Mesendoderm (in vitro differentiated cells): ENCODE data around the gene MFRP.

Experiments
- DNase-seq: peaks from one replicate; pipeline ENCODE4 v3.0.0; 2013
- H2AK5ac ChIP-seq: 2 replicates; pipeline ENCODE4 v1.6.1; 2013; ENCODE audit warnings: low read length, inconsistent platforms
- H2BK120ac ChIP-seq: 2 replicates; pipeline ENCODE4 v1.6.1; 2013; ENCODE audit warnings: low read depth, mild to moderate bottlenecking, low read length, moderate library complexity, mixed read lengths
- H2BK15ac ChIP-seq: replicated peaks from 2 replicates; pipeline ENCODE4 v1.6.1; 2013; ENCODE audit warnings: low read depth, mild to moderate bottlenecking, moderate library complexity
- H2BK5ac ChIP-seq: 2 replicates; pipeline ENCODE4 v1.6.1; 2013; ENCODE audit warnings: low read length, inconsistent platforms
- H3K18ac ChIP-seq: 2 replicates; pipeline ENCODE4 v1.6.1; 2013; ENCODE audit warnings: mild to moderate bottlenecking, low read length, mixed read lengths
- H3K23ac ChIP-seq: one replicate; pipeline ENCODE4 v1.6.1; 2013; ENCODE audit warnings: low read length
- H3K27ac ChIP-seq: 2 replicates; pipeline ENCODE4 v1.5.1; 2013; ENCODE audit warnings: low read depth, mild to moderate bottlenecking, inconsistent platforms, low read length, moderate library complexity
- H3K27me3 ChIP-seq: 2 replicates; pipeline ENCODE4 v1.6.1; 2013; ENCODE audit warnings: low read length, control low read depth, mild to moderate bottlenecking, inconsistent platforms; ENCODE audit not compliant: insufficient read depth, poor library complexity
- H3K36me3 ChIP-seq: 2 replicates; pipeline ENCODE4 v1.6.1; 2013; ENCODE audit warnings: low read length, inconsistent platforms; ENCODE audit not compliant: control insufficient read depth, insufficient read depth
- H3K4ac ChIP-seq: one replicate; pipeline ENCODE4 v1.6.1; 2013; ENCODE audit warnings: low read depth, mild to moderate bottlenecking, low read length, moderate library complexity
- H3K4me1 ChIP-seq: 2 replicates; pipeline ENCODE4 v1.6.1; 2013; ENCODE audit warnings: low read depth, low read length, inconsistent platforms; ENCODE audit not compliant: control insufficient read depth
- H3K4me2 ChIP-seq: 2 replicates; pipeline ENCODE4 v1.6.1; 2013; ENCODE audit warnings: low read length
- H3K4me3 ChIP-seq: 2 replicates; pipeline ENCODE4 v1.5.1; 2013; ENCODE audit warnings: mild to moderate bottlenecking, low read length
- H3K56ac ChIP-seq: one replicate; pipeline ENCODE4 v1.6.1; 2013; ENCODE audit warnings: low read length
- H3K79me1 ChIP-seq: 2 replicates; pipeline ENCODE4 v1.6.1; 2013; ENCODE audit warnings: low read length, inconsistent platforms
- H3K79me2 ChIP-seq: 2 replicates; pipeline ENCODE4 v1.6.1; 2013; ENCODE audit warnings: mild to moderate bottlenecking, low read length; ENCODE audit not compliant: control insufficient read depth, insufficient read depth
- H3K9ac ChIP-seq: 2 replicates; pipeline ENCODE4 v1.6.1; 2013; ENCODE audit warnings: low read length, inconsistent platforms
- H4K5ac ChIP-seq: one replicate; pipeline ENCODE4 v1.6.1; 2013; ENCODE audit warnings: low read length
- H4K8ac ChIP-seq: one replicate; pipeline ENCODE4 v1.6.1; 2013; ENCODE audit warnings: low read depth, mild to moderate bottlenecking, control low read depth, low read length, moderate library complexity
- WGBS: extraction: QIAGEN DNeasy Blood & Tissue Kit; methylation state at CpG from one replicate; pipeline ENCODE4 v1.1.7; 2013; ENCODE audit warnings: low lambda C conversion rate, missing lambda C conversion rate; ENCODE audit not compliant: insufficient coverage; ENCODE audit errors: extremely low coverage; 5-methylcytosine and 5-hydroxymethylcytosine counted together

MFRP gene

DNA sequence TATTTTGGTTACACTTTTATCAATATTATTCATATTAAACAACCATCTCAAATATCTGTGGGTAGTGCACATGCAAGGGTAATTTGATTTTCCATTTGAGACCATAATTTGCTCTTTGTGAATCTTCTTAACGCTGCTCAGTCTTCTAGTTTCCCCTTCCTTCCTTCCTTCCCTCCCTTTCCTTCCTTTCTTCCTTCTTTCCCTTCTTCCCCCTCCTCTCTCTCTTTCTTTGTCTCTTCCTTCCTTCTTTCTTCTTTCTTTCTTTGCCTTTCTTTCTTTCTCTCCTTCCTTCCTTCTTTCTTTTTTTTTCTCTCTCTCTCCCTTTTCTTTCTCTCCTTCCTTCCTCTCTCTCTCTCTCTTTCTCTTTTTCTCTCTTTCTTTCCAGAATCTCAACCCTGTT is 16.3 kb downstream of the MFRP start:
- Histone ChIP-seq H3K79me2 (peaks cover 7% of the 10 kb centered on the region), H4K8ac (no peak overlapping the region), H4K5ac (no peak overlapping the region), H3K27ac (no peak overlapping the region), H3K4me2 (no peak overlapping the region), H3K56ac (no peak overlapping the region), H2BK15ac (no peak overlapping the region), H3K27me3 (no peaks in the 10 kb centered on the region), H3K4me1 (peaks cover 5% of the 10 kb centered on the region), H2AK5ac (no peak overlapping the region), H3K23ac (no peak overlapping the region), H3K18ac (no peak overlapping the region), H3K4me3 (no peak overlapping the region), H3K79me1 (peaks cover 7% of the 10 kb centered on the region), H2BK120ac (no peak overlapping the region), H3K4ac (no peak overlapping the region), H3K9ac (no peak overlapping the region), H2BK5ac (no peak overlapping the region), H3K36me3 (no peaks in the 10 kb centered on the region)
- no peak for DNase-seq
- no CpG with 5 or more reads among the region's 1 CpG for WGBS

DNA sequence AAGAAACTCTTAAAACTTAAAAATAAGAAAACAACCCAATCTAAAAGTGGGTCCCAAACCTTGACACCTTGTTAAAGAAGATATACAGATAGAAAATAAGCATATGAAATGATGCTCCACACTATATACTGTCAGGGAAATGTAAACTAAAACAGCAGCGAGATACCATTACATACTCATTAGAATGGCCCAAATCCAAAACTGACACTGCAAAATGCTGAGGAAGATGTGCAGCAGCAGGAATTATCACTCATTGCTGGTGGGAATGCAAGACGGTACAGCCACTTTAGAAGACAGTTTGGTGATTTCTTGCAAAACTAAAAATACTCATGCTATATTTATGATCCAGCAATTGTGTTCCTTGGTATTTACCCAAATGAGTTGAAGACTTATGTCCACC is 17.2 kb downstream of the MFRP start:
- Histone ChIP-seq H2BK120ac (no peak overlapping the region), H3K27ac (no peak overlapping the region), H3K4me3 (no peak overlapping the region), H2BK15ac (no peak overlapping the region), H3K4me2 (no peak overlapping the region), H2BK5ac (no peak overlapping the region), H3K4me1 (peaks cover 2% of the 10 kb centered on the region), H3K79me2 (no peaks in the 10 kb centered on the region), H2AK5ac (no peak overlapping the region), H3K18ac (no peak overlapping the region), H3K56ac (no peak overlapping the region), H3K4ac (no peak overlapping the region), H4K8ac (no peak overlapping the region), H3K9ac (no peak overlapping the region), H4K5ac (no peak overlapping the region), H3K36me3 (no peaks in the 10 kb centered on the region), H3K23ac (no peak overlapping the region), H3K79me1 (no peaks in the 10 kb centered on the region), H3K27me3 (no peaks in the 10 kb centered on the region)
- WGBS = no CpG with 5 or more reads among the region's 2 CpGs
- DNase-seq = no peak

DNA sequence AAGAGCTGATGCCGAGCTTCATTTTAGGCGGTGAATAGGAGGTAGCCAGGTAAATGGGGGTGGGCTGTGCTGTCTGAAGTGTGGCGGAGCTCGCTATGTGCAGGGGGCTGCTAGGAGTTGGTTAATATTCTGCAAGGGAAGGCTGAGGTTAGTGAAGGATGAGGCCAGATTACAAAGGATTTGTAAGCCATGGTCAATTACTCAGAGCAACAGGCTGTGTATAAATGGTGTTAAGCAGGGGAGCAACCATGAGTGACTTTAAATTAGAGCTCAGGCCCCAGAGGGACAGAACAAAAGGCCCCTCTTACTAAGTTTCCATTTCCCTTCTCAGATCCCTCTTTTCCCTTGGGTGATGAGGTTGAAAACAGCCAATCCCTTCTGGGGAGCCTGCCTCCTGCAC is 22.3 kb downstream of the MFRP start:
- Histone ChIP-seq H2BK15ac (no peak overlapping the region), H2BK120ac (no peak overlapping the region), H2BK5ac (no peak overlapping the region), H2AK5ac (no peak overlapping the region), H3K4me2 (no peak overlapping the region), H3K56ac (no peak overlapping the region), H3K18ac (no peak overlapping the region), H4K5ac (no peak overlapping the region), H3K27me3 (no peaks in the 10 kb centered on the region), H3K4ac (no peak overlapping the region), H3K27ac (no peak overlapping the region), H4K8ac (no peak overlapping the region), H3K36me3 (no peaks in the 10 kb centered on the region), H3K79me1 (no peaks in the 10 kb centered on the region), H3K23ac (no peak overlapping the region), H3K4me3 (no peak overlapping the region), H3K79me2 (no peaks in the 10 kb centered on the region), H3K4me1 (peaks cover 12% of the 10 kb centered on the region), H3K9ac (no peak overlapping the region)
- DNase-seq = no peak
- WGBS = no CpG with 5 or more reads among the region's 4 CpGs

DNA sequence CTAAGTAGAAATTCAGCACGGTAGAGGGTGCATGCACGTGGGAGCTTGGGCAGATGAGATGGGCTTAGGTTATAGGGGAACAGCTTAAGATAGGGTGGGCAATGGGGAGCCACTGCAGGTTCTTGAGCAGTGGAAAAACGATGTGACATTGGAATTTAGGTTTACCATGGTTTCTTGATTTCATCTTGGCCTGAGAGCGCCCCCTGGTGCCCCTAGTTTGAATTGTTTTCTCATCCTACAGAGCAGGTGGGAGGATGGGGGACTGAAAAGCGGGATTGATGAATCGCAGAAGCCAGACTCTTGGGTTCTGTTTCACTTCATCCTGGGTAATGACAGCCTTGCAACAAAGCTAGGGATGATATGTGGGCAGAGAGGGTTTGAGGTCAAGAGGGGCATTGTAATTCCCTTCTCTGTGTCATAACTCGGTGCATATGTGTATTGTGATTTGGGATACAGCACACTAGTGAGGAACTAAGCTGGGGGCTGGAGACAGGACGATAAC is 22.9 kb downstream of the MFRP start:
- Histone ChIP-seq H2BK120ac (no peak overlapping the region), H3K4me3 (no peak overlapping the region), H3K79me2 (no peaks in the 10 kb centered on the region), H3K4me1 (peaks cover 18% of the 10 kb centered on the region), H3K4ac (no peak overlapping the region), H2AK5ac (no peak overlapping the region), H3K9ac (no peak overlapping the region), H3K27ac (no peak overlapping the region), H2BK15ac (no peak overlapping the region), H2BK5ac (no peak overlapping the region), H3K4me2 (no peak overlapping the region), H3K79me1 (no peaks in the 10 kb centered on the region), H3K18ac (no peak overlapping the region), H3K36me3 (no peaks in the 10 kb centered on the region), H3K23ac (no peak overlapping the region), H4K8ac (no peak overlapping the region), H3K27me3 (no peaks in the 10 kb centered on the region), H3K56ac (no peak overlapping the region), H4K5ac (peak overlapping the region; percentile 40)
- WGBS = no CpG with 5 or more reads among the region's 8 CpGs
- DNase-seq = peak; percentile 83

DNA sequence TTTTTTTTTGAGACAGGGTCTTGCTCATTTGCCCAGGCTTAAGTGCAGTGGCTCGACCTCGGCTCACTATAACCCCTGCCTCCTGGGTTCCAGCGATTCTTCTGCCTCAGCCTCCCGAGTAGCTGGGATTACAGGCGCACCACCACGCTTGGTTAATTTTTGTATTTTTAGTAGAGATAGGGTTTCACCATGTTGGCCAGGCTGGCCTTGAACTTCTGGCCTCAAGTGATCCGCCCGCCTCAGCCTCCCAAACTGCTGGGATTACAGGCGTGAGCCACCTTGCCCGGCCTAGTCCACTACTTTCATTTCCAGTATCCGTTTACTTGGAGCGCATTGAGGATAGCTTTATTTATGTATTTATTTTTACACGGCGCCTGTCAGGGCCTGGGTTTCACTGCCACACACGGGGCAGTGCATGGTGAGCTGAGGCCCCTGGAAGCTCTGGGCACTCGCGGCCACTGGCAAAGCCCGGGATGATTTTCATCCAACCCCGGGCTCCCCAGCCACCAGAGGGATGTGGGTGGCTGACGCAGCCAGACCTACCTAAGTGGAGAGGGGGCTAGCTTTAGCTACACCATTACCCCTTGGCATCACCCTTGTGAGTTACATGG is 23.5 kb downstream of the MFRP start:
- H2BK15ac ChIP-seq = no peak overlapping the region
- no peaks in the 10 kb centered on the region for H3K79me2 ChIP-seq
- no peak overlapping the region for H3K4me3 ChIP-seq
- H2AK5ac ChIP-seq = no peak overlapping the region
- H3K23ac ChIP-seq = no peak overlapping the region
- H3K56ac ChIP-seq = no peak overlapping the region
- H3K79me1 ChIP-seq = no peaks in the 10 kb centered on the region
- WGBS = no CpG with 5 or more reads among the region's 20 CpGs
- no peak overlapping the region for H2BK120ac ChIP-seq
- H4K8ac ChIP-seq = no peak overlapping the region
- H3K36me3 ChIP-seq = no peaks in the 10 kb centered on the region
- DNase-seq = no peak
- no peak overlapping the region for H3K27ac ChIP-seq
- H3K18ac ChIP-seq = no peak overlapping the region
- no peak overlapping the region for H4K5ac ChIP-seq
- no peak overlapping the region for H3K9ac ChIP-seq
- H3K4me1 ChIP-seq = peaks cover 24% of the 10 kb centered on the region
- no peaks in the 10 kb centered on the region for H3K27me3 ChIP-seq
- no peak overlapping the region for H3K4me2 ChIP-seq
- H2BK5ac ChIP-seq = no peak overlapping the region
- no peak overlapping the region for H3K4ac ChIP-seq

DNA sequence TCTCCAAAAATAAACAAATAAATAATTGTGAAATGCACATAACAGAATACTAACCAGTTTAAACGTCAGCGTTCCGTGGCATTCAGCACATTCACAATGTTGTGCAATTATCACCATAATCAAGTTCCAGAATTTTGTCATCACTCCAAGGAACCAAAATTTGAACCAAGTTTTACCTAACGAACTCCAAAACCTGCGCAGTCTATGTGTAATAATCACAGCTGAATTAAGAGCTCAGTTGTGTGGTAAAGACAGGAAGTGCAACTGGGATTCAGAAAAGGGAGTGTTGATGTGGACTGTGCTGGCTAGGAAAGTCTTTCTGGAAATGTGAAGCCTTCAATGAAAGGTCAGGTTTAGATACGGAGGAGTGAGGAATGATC is 24.2 kb downstream of the MFRP start:
- Histone ChIP-seq H3K56ac (peak overlapping the region; percentile 28), H2BK5ac (no peak overlapping the region), H4K5ac (peak overlapping the region; percentile 64), H3K79me1 (no peaks in the 10 kb centered on the region), H2BK120ac (no peak overlapping the region), H2AK5ac (peak overlapping the region; percentile 55), H3K79me2 (no peaks in the 10 kb centered on the region), H3K18ac (no peak overlapping the region), H3K27ac (no peak overlapping the region), H3K4me3 (no peak overlapping the region), H2BK15ac (no peak overlapping the region), H3K9ac (peak overlapping the region; percentile 2), H3K4me1 (peaks cover 30% of the 10 kb centered on the region), H3K36me3 (no peaks in the 10 kb centered on the region), H3K23ac (no peak overlapping the region), H4K8ac (no peak overlapping the region), H3K4me2 (no peak overlapping the region), H3K27me3 (no peaks in the 10 kb centered on the region), H3K4ac (no peak overlapping the region)
- DNase-seq = no peak
- no CpG with 5 or more reads among the region's 6 CpGs for WGBS
